Measurements from ENCODE around the gene SLC38A6.

The SLC38A6 gene

DNA sequence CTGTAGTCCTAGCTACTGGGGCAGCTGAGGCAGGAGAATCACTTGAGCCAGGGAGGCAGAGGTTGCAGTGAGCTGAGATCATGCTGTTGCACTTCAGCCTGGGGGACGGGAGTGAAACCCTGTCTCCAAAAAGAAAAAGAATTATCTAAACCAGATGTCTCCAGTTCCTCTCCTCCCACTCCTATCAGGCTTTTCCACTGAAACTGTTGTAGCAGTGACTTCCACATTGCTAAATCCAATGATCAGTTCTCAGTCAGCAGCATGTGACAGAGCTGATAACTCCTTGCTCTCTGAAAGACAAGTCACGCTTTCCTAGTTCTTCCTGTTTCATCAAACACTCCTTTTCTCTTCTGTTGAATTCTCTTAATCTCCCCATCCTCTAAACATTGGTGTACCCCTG is 8.6 kb downstream of the SLC38A6 start:
- TF ChIP-seq, protein P1, sequence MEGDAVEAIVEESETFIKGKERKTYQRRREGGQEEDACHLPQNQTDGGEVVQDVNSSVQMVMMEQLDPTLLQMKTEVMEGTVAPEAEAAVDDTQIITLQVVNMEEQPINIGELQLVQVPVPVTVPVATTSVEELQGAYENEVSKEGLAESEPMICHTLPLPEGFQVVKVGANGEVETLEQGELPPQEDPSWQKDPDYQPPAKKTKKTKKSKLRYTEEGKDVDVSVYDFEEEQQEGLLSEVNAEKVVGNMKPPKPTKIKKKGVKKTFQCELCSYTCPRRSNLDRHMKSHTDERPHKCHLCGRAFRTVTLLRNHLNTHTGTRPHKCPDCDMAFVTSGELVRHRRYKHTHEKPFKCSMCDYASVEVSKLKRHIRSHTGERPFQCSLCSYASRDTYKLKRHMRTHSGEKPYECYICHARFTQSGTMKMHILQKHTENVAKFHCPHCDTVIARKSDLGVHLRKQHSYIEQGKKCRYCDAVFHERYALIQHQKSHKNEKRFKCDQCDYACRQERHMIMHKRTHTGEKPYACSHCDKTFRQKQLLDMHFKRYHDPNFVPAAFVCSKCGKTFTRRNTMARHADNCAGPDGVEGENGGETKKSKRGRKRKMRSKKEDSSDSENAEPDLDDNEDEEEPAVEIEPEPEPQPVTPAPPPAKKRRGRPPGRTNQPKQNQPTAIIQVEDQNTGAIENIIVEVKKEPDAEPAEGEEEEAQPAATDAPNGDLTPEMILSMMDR (IDR thresholded peaks at IDR 0.05; ENCODE audit: low read depth, low read length, missing control alignments) = no peak
- no peak for DNase-seq (ENCODE audit: extremely low read depth, low read depth)
- no peak overlapping the region for H3K4me3 ChIP-seq (replicated peaks; ENCODE audit: low read depth, low read length)

DNA sequence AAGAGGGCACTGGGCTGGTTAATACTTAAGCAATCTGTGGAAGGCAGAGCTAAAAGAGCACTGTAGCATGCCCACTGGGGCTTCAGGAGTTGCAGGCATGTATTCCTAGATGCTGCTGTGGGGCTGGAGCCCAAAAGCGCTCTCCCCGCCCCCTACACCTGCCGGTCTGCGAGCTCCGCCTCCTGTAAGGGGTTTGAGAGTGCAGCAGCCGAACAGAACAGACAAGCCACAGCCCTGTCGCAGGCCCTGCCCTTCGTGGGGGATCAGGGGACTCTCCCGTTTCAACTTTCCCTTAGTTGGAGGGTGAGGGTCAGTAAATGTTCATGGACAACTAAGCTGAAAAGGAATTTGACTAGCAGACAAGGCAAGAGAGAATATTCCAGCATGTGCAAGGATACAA is 17.6 kb downstream of the SLC38A6 start:
- H3K4me3 ChIP-seq (replicated peaks; ENCODE audit: low read depth, low read length) = no peak overlapping the region
- TF ChIP-seq, protein P1 (IDR thresholded peaks at IDR 0.05; ENCODE audit: low read depth, low read length, missing control alignments) = no peak
- DNase-seq (ENCODE audit: extremely low read depth, low read depth) = no peak

DNA sequence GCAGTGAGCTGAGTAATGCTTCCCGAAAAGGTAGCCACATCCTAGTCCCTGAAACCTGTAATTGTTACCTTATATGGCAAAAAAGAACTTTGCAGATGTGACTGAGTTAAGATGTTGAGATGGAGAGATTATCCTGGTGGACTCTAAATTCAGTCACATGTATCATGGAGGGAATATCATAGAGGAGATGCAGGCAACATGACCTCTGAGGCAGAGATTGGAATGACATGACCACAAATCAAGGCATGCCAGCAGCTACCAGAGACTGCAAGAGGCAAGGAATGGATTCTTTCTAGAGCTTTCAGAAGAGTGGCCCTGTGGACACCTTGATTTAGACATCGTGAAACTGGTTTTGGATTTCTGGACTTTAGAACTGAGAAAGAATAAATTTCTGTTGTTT is 18.5 kb downstream of the SLC38A6 start:
- TF ChIP-seq, protein P1 (IDR thresholded peaks at IDR 0.05; ENCODE audit: low read depth, low read length, missing control alignments) = no peak
- no peak for DNase-seq (ENCODE audit: extremely low read depth, low read depth)

DNA sequence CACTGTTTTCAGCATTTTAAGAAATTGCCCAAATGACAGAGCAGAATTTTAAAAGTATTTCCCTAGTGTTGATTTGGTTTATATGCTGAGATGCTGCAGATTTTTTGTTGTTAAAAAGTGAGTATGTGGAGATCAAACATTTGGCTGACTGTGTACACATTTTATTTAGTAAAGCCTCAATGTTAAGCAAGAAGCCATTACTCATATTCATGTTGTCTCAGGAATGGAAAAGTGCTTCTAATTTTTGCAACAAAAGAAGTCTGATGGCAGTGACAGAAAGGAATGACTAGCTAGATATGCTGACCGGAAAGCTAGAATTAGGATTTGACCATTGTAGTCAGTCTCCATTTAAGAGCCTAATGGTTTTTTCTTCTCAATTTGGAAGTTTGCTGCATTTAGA is 22.5 kb downstream of the SLC38A6 start:
- no peak for DNase-seq (ENCODE audit: extremely low read depth, low read depth)
- TF ChIP-seq, protein P1 (IDR thresholded peaks at IDR 0.05; ENCODE audit: low read depth, low read length, missing control alignments) = no peak
- H3K4me3 ChIP-seq (replicated peaks; ENCODE audit: low read depth, low read length) = no peak overlapping the region

More for the DNA sequence above, 18.5 kb downstream of the SLC38A6 start:
- H3K4me3 ChIP-seq (replicated peaks; ENCODE audit: low read depth, low read length) = no peak overlapping the region

DNA sequence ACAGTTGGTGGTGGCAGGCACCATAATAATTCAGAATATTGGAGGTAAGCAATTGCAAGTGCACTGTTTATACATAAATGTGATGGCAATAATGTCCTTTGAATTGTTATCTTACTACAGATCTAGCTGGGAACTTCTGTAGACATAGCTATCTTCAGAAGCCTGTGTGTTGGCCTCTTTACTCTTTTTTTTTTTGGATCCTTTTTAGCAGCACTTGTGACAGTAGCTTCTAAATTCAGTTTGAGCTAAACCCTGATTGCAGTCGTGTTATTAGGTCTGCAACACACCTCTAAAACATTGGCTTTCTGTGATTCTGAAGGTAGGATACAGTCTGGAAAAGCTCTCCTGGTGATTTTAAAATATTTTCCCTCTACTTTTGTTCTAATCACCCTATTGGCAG is 38.5 kb downstream of the SLC38A6 start:
- DNase-seq (ENCODE audit: extremely low read depth, low read depth) = no peak
- TF ChIP-seq, protein P1 (IDR thresholded peaks at IDR 0.05; ENCODE audit: low read depth, low read length, missing control alignments) = no peak
- H3K4me3 ChIP-seq (replicated peaks; ENCODE audit: low read depth, low read length) = no peak overlapping the region

DNA sequence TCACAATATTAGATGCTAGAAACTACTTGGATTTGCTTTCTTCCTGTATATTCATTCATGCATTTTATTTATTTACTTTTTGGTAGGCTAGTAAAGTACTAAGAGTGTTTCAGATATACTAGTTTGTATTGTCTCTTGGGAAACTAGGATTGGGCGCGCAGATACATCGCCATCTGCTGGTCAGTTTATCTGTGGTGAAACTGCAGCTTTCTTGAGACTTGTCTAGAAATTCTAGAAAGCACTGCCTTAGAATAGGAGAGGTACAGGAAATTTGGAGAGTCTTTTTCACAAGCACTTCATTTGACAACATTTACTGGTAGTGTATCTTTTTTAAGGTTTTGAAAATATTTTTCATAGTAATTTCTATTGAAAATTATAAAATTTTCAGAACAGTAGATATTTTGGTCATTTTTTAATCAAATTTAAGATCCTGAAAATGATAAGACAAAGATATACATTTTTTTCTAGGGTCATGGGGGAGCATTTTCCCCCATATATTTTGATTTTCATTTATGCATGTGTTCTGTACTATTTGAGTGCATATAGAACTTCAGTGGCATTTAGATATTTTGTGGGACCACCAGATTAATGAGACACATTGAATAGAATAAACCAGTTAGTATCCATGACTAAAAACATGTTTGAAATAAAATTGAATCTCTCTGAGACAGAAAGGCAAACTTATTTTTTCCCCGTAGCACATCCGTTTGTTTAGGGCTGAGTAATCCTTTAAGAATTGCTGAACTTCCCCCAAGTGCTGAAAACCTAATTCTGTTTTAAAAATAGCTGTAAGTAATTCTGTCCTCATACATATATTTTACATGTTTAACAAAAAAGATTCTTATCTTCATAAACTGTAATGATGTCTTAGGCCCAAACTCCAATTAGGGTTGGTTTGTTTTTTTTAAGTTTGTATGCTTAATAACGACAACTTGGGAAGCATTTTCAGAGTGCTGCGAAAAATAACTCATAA is 44.5 kb downstream of the SLC38A6 start:
- TF ChIP-seq, protein P1 (IDR thresholded peaks at IDR 0.05; ENCODE audit: low read depth, low read length, missing control alignments) = peak; percentile 89
- peak; percentile 61 for DNase-seq (ENCODE audit: extremely low read depth, low read depth)
- H3K4me3 ChIP-seq (replicated peaks; ENCODE audit: low read depth, low read length) = no peak overlapping the region

Data from HFF-Myc (cell line).